ENCODE measurements around the gene NDC1.

Gene NDC1

DNA sequence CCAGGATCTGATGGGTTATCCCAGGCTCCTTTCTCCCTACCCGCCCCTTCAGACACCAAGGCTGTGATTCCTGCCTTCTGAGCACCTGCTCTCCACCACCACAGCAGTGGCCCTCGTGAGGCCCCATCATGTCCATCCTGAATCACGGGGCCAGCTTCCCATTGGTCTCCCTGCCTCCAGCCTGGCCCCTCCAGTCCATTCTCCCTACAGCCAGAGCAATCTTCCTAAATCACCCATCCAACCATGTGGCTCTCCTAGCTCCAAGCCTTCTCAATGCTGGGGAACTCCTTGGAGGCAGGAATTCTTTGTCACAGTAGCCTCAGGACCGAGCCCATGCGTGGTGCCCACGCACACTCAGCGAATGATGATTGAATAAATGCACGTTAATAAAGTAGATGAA, 90.3 kb downstream of the NDC1 start:
- no peaks in the 10 kb centered on the region for H3K36me3 ChIP-seq (ENCODE audit: insufficient read depth)
- no peak overlapping the region for H3K9ac ChIP-seq
- no peaks in the 10 kb centered on the region for H4K20me1 ChIP-seq (ENCODE audit: insufficient read depth)
- no peak overlapping the region for H2AFZ ChIP-seq (ENCODE audit: low read depth)
- H3K4me1 ChIP-seq (ENCODE audit: low read depth, poor library complexity, severe bottlenecking): no peaks in the 10 kb centered on the region
- no peak overlapping the region for H3K4me2 ChIP-seq
- no peak overlapping the region for H3K27ac ChIP-seq
- H3K79me2 ChIP-seq (ENCODE audit: insufficient read depth, low read depth): no peaks in the 10 kb centered on the region
- no peak overlapping the region for H3K4me3 ChIP-seq (IDR thresholded peaks at IDR 0.05; ENCODE audit: insufficient read depth, low read depth, low read length)
- no peak for TF ChIP-seq CTCF (conservative IDR thresholded peaks at IDR 0.05; ENCODE audit: low read depth, low read length)
- H3K27me3 ChIP-seq (ENCODE audit: insufficient read depth, low read depth): no peaks in the 10 kb centered on the region

GRCh38 chr1:53740621-53741105, 97.4 kb downstream of the NDC1 start:
- Histone ChIP-seq H3K4me1 (ENCODE audit: low read depth, poor library complexity, severe bottlenecking) (peaks cover 26% of the 10 kb centered on the region), H3K27me3 (ENCODE audit: insufficient read depth, low read depth) (no peaks in the 10 kb centered on the region), H3K4me2 (no peak overlapping the region), H3K9ac (no peak overlapping the region), H4K20me1 (ENCODE audit: insufficient read depth) (no peaks in the 10 kb centered on the region), H3K27ac (no peak overlapping the region), H3K4me3 (IDR thresholded peaks at IDR 0.05; ENCODE audit: insufficient read depth, low read depth, low read length) (no peak overlapping the region), H3K79me2 (ENCODE audit: insufficient read depth, low read depth) (no peaks in the 10 kb centered on the region), H3K36me3 (ENCODE audit: insufficient read depth) (no peaks in the 10 kb centered on the region), H2AFZ (ENCODE audit: low read depth) (no peak overlapping the region)
- TF ChIP-seq CTCF (conservative IDR thresholded peaks at IDR 0.05; ENCODE audit: low read depth, low read length): no peak

DNA sequence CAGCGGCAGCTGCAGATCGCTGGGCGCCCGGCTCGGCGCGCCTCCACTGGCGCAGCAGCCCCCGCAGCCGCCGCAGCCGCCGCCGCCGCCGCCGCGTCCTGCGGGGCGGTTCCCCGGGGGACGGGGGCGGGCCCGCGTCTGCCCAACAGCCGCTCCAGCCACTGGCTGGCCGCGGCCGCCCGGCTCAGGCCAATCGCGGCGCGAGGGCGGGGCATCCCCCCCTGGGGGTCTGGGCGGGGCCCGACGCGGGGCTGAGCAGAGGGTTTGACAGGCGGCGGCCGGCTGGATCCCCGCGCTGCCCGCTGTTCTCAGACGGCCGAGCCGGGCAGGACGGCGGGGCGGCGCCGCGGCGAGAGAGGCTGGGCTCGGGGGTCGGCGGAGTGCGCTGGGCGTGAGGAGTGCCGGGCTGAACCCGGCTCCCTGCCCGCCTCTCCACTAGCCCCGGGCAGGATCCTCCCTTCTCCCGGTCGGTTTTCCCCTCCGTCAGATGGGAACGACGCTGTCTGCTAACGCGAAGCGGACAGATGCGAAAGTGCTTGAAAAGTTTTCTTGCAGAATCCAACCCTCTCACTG, 98.9 kb downstream of the NDC1 start, which contains the start of gene GLIS1:
Gene GLIS1 (minus strand): TSS at position 56 of the 573 bp plus-strand sequence. CDS start 1,100 bp downstream, outside the sequence.
- Histone ChIP-seq H2AFZ (ENCODE audit: low read depth) (peak within 1 kb of the TSS; percentile 98), H3K36me3 (ENCODE audit: insufficient read depth) (no peaks in the 10 kb centered on the region), H3K9ac (peak within 1 kb of the TSS; percentile 39; the same call in 1 of the 2 replicates), H3K27ac (no peak within 1 kb of the TSS), H3K27me3 (ENCODE audit: insufficient read depth, low read depth) (no peaks in the 10 kb centered on the region), H3K79me2 (ENCODE audit: insufficient read depth, low read depth) (no peaks in the 10 kb centered on the region), H3K4me2 (peak within 1 kb of the TSS; percentile 94), H3K4me1 (ENCODE audit: low read depth, poor library complexity, severe bottlenecking) (peaks cover 41% of the 10 kb centered on the region), H3K4me3 (IDR thresholded peaks at IDR 0.05; ENCODE audit: insufficient read depth, low read depth, low read length) (peak within 1 kb of the TSS; percentile 60), H4K20me1 (ENCODE audit: insufficient read depth) (no peaks in the 10 kb centered on the region)
- no peak for TF ChIP-seq CTCF (conservative IDR thresholded peaks at IDR 0.05; ENCODE audit: low read depth, low read length)

GRCh38 chr1:53738205-53739108, 99.6 kb downstream of the NDC1 start:
- no peaks in the 10 kb centered on the region for H4K20me1 ChIP-seq (ENCODE audit: insufficient read depth)
- H3K36me3 ChIP-seq (ENCODE audit: insufficient read depth): no peaks in the 10 kb centered on the region
- no peaks in the 10 kb centered on the region for H3K27me3 ChIP-seq (ENCODE audit: insufficient read depth, low read depth)
- peak overlapping the region; percentile 60 for H3K4me3 ChIP-seq (IDR thresholded peaks at IDR 0.05; ENCODE audit: insufficient read depth, low read depth, low read length)
- peak overlapping the region; percentile 60 for H3K4me2 ChIP-seq
- no peak for TF ChIP-seq CTCF (conservative IDR thresholded peaks at IDR 0.05; ENCODE audit: low read depth, low read length)
- H3K9ac ChIP-seq: peak overlapping the region; percentile 39; the same call in 1 of the 2 replicates
- peak overlapping the region; percentile 88 for H2AFZ ChIP-seq (ENCODE audit: low read depth)
- H3K79me2 ChIP-seq (ENCODE audit: insufficient read depth, low read depth): no peaks in the 10 kb centered on the region; the same call in 1 of the 2 replicates
- no peak overlapping the region for H3K27ac ChIP-seq
- H3K4me1 ChIP-seq (ENCODE audit: low read depth, poor library complexity, severe bottlenecking): peaks cover 48% of the 10 kb centered on the region

All from KMS-11 (cell line).